NOMO-1 treated with dmso at 0.1 percent for 144 hours (cell line): ENCODE measurements around the gene COLEC11.
"Not testable (repeated sequence)": the region's sequence is repeated elsewhere in the genome, so short reads cannot be mapped to it uniquely, and the experiment has no call there.

ENCODE experiments used
- DNase-seq: peaks from one replicate; lab custom pipeline; 2025; ENCODE audit not compliant: unreplicated experiment; lab: John Stamatoyannopoulos, UW

Gene COLEC11

DNA sequence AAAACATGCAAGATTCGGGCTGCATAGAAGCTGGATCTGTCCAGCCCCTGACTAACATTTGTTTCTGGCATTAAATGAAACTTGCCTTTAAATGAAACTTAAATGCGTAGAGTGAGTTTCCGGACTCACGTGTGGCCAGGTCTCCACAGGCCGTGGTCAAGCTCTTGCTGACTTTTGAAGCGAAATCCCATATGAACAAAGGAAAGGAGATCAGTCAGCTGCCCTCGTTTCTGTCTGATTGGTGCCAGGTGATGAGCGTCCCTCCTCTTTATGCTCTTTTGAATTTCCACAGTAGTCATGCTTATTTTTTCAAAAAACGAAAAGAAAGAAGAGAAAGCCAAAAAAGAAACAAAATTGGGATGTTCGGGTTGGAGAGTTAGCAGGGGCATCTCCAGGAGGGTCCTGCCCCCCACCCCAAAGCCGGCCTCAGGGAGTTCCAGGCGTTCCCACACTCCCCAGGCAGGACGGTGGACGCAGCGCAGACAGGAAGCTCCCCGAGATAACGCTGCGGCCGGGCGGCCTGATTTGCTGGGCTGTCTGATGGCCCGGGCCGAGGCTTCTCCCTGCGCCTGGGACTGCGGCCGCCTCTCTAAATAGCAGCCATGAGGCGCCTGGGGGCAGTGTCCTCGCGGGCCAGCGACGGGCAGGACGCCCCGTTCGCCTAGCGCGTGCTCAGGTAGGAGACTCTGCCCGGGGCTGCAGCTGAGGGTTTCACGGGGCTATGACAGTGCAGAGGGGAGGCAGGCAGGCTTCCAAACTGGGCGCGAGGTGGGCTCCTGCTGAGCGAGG is at the start of gene COLEC11:
COLEC11 (plus strand) TSS at position 620 of the 789 bp plus-strand sequence. CDS start 9,229 bp downstream, outside the sequence.
- DNase-seq = no peak

GRCh38 chr2:3545788-3546478 is 49.0 kb upstream of the COLEC11 start:
- no peak for DNase-seq

DNA sequence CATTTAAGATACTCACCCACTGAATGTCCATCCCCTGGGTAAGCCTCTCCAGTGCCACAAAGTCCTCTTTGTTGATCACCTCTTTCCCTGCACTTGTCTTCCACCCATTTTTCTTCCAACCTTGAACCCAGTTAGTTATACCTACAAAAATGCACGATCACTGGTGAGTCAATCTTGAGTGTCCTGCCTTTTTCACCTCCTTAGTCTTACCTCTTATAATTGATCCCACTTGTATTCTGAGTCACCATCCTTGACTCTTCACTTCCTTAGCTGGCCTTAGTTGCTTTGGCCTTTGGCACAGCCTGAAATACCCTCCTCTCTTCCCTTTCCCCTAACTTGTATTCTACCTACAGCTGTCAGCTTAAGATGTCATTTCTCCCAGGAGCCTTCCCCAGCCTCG is 47.0 kb upstream of the COLEC11 start:
- no peak for DNase-seq

GRCh38 chr2:3553946-3554345 is 41.0 kb upstream of the COLEC11 start:
- DNase-seq = no peak

GRCh38 chr2:3557639-3558204 is 37.2 kb upstream of the COLEC11 start:
- no peak for DNase-seq

GRCh38 chr2:3558205-3559014 is 36.5 kb upstream of the COLEC11 start, which contains the start of gene RNASEH1:
Gene RNASEH1 (minus strand): TSS chr2:3558333. CDS start chr2:3558260, 73 bp downstream.
- peak; percentile 98 for DNase-seq

- no peak for DNase-seq
These were observed 31.4 kb upstream of the COLEC11 start for GRCh38 chr2:3563521-3563976.

DNA sequence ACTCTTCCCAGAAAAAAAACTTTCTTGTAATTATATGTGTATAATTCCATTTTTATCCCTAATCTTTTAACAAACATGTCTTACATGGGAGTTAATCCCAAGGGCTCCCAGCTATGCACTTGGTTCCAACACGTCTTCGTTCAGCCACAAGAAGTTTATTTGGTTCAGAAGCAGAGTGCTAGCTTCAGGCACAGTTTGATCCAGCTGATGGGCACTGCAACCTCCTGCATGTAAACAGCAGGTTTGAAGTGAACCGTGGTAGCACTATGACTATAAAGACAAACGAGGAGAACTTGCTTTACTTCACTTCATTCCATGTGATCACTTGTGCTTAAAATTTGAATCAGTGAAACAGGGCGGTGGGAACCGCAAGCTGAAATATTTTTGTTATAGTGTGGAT is 29.8 kb upstream of the COLEC11 start:
- DNase-seq = no peak

GRCh38 chr2:3566806-3567205 is 28.1 kb upstream of the COLEC11 start:
- no peak for DNase-seq

GRCh38 chr2:3569656-3570055 is 25.3 kb upstream of the COLEC11 start:
- not testable (repeated sequence) for DNase-seq

DNA sequence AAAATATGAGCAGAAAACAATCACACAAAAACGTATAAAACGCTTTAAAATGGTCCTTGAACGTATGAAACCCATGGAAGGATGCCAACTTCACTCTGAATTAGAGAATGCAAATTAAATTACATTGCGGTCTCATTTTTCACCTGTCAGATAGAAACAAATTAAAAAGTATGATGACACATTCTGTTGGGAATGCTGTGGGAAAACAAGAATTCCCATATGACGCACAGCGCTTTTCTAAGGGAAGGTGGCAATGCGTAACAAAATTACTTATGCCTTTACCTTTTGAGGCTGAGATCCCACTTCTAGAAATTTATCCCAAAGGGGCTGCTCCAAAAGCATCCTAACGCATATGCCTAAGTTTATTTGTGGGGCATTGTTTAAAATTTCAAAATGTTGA is 23.6 kb upstream of the COLEC11 start:
- no peak for DNase-seq

DNA sequence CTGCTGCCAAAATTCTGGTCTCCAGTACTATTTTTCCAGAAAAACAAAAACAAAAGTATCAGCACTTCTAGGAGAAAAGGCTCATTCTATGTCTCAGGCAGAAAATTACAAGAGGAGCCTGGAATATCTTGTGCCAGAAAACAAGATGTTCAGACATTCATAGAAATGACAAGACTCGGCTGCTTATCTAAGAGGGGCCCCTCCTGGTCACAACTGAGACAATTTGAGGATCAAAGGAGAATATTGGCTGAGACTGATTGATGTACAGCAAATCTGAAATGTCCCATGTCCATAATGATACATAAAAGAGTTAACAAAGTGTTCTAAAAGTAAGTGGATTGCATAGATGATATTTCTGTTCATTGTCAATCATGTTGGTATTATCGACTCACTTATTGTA is 22.3 kb upstream of the COLEC11 start:
- no peak for DNase-seq

DNA sequence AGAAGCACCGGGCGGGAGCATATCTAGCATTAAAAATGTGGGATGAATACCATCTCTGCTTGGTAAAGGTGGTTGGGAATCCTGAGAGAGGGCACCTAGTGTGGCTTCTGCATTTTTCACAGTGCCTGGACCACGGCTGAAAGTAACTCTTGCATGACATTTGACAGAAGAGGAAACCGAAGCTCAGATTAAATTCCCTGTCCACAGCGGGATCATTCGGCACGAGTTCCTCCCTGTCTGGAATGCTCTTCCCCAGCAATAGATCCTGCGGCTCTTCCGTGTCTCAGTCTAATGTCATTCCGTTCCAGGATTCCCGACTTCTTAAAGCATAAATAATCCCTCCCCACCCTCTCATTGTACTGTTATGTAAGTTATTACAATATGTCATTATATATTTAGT is 20.8 kb upstream of the COLEC11 start:
- no peak for DNase-seq

DNA sequence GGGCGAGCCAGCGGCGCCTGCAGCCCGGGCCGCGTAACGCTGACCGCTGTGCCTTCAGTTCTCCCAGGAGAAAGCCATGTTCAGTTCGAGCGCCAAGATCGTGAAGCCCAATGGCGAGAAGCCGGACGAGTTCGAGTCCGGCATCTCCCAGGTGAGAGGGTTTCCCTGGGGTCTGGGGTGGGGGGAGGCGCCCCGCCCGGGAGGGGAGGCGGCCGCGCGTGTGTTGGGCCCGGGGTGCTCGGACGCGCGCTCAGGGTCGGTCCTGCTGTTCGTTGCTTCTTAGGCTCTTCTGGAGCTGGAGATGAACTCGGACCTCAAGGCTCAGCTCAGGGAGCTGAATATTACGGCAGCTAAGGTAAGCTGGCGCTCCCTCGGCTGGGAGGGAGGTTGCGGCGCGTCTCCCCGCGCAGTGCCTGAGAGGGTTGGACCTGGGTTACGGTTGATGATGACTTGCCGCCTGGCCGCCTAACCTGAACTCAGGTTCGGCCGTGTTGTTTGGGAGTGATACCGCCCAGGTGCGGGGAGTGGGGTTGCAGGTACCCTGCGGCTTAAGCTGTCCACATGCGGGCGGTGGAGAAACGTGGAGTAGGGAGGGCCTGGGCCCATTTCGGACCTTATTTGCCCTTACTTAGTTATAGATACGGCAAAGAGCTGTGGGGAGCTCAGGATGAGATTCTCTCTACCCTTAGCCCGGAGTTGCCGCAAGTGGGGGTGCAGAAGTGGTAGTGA is 19.2 kb upstream of the COLEC11 start:
- DNase-seq = no peak

DNA sequence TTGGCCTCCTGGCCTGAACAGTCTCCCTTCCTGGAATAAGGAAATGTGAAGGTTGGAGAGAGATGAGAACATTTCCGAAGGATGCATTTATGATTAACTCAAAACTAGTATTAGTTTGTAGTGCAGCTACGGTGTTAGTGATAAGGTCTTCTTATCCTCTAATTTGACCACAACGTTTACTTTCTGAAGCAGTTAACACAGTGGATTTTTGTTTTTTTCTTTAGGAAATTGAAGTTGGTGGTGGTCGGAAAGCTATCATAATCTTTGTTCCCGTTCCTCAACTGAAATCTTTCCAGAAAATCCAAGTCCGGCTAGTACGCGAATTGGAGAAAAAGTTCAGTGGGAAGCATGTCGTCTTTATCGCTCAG is 18.7 kb upstream of the COLEC11 start:
- DNase-seq = not testable (repeated sequence)

GRCh38 chr2:3578987-3579386 is 15.9 kb upstream of the COLEC11 start:
- DNase-seq = no peak

DNA sequence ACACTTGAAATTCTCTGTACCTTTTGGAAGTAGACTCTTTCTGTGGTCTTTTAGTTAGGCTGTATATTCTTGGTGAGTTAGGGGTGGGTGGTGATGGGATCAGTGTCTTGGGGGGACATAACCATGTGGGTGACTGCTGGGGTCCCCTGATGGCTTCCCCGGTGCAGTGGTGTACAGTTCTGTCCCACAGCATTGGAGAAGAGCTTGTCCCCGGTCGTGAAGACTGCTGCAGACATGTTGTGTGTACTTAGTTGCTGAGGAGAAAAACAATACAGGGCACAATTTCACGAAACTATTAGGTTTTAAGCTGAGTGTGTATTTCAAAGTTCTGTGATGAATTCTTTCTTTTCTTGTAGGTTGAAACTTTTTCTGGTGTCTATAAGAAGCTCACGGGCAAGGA is 14.5 kb upstream of the COLEC11 start:
- DNase-seq = no peak

DNA sequence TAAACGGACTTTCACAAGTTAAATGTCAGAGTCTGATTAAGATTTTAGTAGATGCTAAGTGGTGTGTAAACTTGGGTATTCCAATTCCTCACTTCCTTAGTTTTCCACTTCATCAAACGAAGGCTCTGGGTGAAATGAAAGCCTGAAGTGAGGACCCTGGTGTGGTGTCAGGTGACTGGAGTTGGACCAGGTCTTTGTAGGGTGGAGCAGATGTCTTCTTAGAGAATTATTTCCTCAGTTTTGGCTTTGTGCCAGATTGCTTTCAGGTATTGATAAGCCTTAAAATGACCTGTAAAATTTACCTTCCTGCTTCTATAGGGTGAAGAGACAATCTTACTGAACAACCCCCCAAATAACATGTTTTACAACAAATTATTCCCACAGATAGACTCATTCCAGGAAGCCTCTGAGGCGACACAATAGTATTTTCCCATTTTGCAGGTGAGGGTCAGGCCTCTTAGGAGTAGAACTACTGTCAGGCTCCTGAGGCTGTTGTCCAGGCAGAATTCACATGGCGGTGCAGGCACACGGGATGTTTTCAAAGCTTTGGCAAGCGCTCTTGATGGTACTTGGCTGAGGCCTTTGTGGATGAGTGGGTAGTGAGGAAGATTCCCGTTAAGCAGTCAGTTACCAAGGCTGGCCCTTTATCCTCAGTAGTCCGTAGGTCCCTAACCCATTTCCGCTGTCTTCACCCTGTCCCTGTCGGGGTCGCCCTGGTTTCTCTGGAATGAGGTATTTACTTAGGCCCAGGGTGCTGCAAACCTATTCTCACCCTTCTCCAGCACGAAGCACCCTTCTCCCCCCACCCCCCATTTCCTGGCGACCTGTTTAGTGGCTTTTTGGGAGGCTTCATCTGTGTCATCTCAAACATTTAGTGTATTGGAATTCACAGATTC is 13.3 kb upstream of the COLEC11 start:
- DNase-seq = no peak

- no peak for DNase-seq
These were observed 10.8 kb upstream of the COLEC11 start for GRCh38 chr2:3584076-3584475.
